Heart right ventricle (tissue), 16 donors: ENCODE measurements around the gene CDKL4. TPM values are rescaled to one million over a fixed set of nuclear protein-coding genes. Genes with fewer than 3 reads are reported as not detected.
A peak's percentile ranks its signal among the peaks of the same experiment; 100 is the strongest.

ENCODE experiments used
- ATAC-seq, 8 donors: fragments of 200-7000 bp; cut with Tn5 transposase; one replicate each; pipeline ENCODE4 v1.9.1; 2020; ENCODE audit warnings: mild to moderate bottlenecking in 8 of 8, moderate library complexity in 8 of 8, moderate number of reproducible peaks in 1 of 8
- DNase-seq, 2 donors: peaks; one replicate each; pipeline ENCODE4 v3.0.0-alpha.2; 2020
- H3K27ac ChIP-seq, 10 donors: fragments of 200-600 bp; sonication (generic) in 2 of 10; one replicate each; pipeline versions ENCODE4 v1.5.0 to v1.8.0; 2020 to 2022; ENCODE audit warnings: mild to moderate bottlenecking in 3 of 10
- H3K27me3 ChIP-seq, 7 donors: fragments of 200-600 bp; one replicate each; pipeline ENCODE4 v1.8.0; 2021 to 2022; ENCODE audit warnings: mild to moderate bottlenecking in 2 of 7
- H3K36me3 ChIP-seq, 9 donors: fragments of 200-600 bp; sonication (generic) in 1 of 9; one replicate each; pipeline versions ENCODE4 v1.5.0 to v1.8.0; 2020 to 2022; ENCODE audit warnings: mild to moderate bottlenecking in 2 of 9
- H3K4me1 ChIP-seq, 9 donors: fragments of 200-600 bp; sonication (generic) in 1 of 9; one replicate each; pipeline versions ENCODE4 v1.5.0 to v1.8.0; 2020 to 2022; ENCODE audit warnings: mild to moderate bottlenecking in 4 of 9
- H3K4me3 ChIP-seq, 10 donors: fragments of 200-600 bp; sonication (generic) in 2 of 10; one replicate each; pipeline versions ENCODE4 v1.5.0 to v1.8.0; 2020 to 2022; ENCODE audit warnings: mild to moderate bottlenecking in 7 of 10, moderate library complexity in 2 of 10
- H3K9me3 ChIP-seq, 11 donors: fragments of 200-600 bp in 10 of 11; sonication (generic) in 2 of 11; one replicate each; pipeline versions ENCODE4 v1.5.0 to v1.8.0; 2013 to 2022; ENCODE audit warnings: mild to moderate bottlenecking in 2 of 11, control low read depth in 1 of 11, moderate library complexity in 1 of 11
- CTCF ChIP-seq, 9 donors: fragments of 200-600 bp; sonication (generic) in 2 of 9; IDR thresholded peaks; one replicate each; pipeline versions ENCODE4 v1.5.0 to v1.8.0; 2021 to 2022; ENCODE audit warnings: antibody characterized with exemption in 9 of 9, mild to moderate bottlenecking in 5 of 9, moderate library complexity in 1 of 9
- WGBS, 2 donors: extraction: QIAGEN DNeasy Blood & Tissue Kit; methylation state at CpG; one replicate each; pipeline ENCODE4 v1.1.7; 2013; ENCODE audit warnings: inconsistent platforms in 1 of 2; 5-methylcytosine and 5-hydroxymethylcytosine counted together
- intact Hi-C, 10 donors: fragments of 100-400 bp; cut with DNase I; formaldehyde crosslinking; loops; one replicate each; pipeline versions ENCODE4 v1.11.1 to v1.14.2; 2022
- polyA plus RNA-seq, 2 donors: library from polyadenylated mRNA; stranded (reverse); fragments of 200-250 nt; gene quantifications; one replicate each; pipeline ENCODE4 v1.2.3, GENCODE V29; 2013
- total RNA-seq, 10 donors: library from RNA; stranded (reverse); fragmentation: NEBNext Ultra II Directional in 3 of 10; extraction: Animal tissue kit (Norgen Biotek cat#: 25700) in 3 of 10; gene quantifications; one replicate each; pipeline versions ENCODE4 v1.2.1 to v1.2.4, GENCODE V29; 2021 to 2023
- donor health status: Arrhythmogenic right ventricular cardiomyopathy.
- donor health status: ischemic (EF 13 %, LVEDD 7.1; RV severe dilation, severe dysfunction).
- donor health status: healthy with polysubstance abuse.
- donor health status: DM: no; HTN: yes; CAD: no.
- donor health status: DM: no; HTN: no; CAD: no.
- donor health status: ischemic (EF 25% LVEDD 6.9; RV normal size, moderate dysfunction).
- donor health status: ischemic (EF 25% LVEDD 5.7; RV mildly dilated, moderate dysfunction).
- donor health status: healthy.
- donor health status: DM: yes; HTN: yes; CAD: no.
- donor health status: Ischemic cardiomyopathy.
- donor health status: ischemic (EF 35%, LVEDD 5.7; RV mildly dilated, moderate dysfunction).
- donor health status: nonischemic (EF 11% LVEDD 7.7; RV severe dilation, severe dysfunction).
- donor health status: DM: yes; HTN: yes; CAD: no.
- donor health status: PGD.
- donor health status: ischemic (EF 29% LVEDD 5.4; RV normal size, mild dysfunction).
- donor health status: nonischemic (EF 23%, LVEDD 6.1; RV moderate dilation, normal function).

CDKL4 gene
- total and polyA plus RNA-seq, 12 donors: 0.24 to 0.87 (median 0.51) TPM; not detected in 3

- intact Hi-C loops: no loop called here
Observed at GRCh38 chr2:39241588-39241987, 2.2 kb downstream of the CDKL4 start.

GRCh38 chr2:39240758-39241157, 3.0 kb downstream of the CDKL4 start:
- ATAC-seq: peak in 3 of 8 donors; percentile 19 to 59 (median 43)
- no peak for TF ChIP-seq CTCF (IDR thresholded peaks at IDR 0.05)
- 61 to 72% methylated on average over 6 of the region's 6 CpGs for WGBS, 2 donors
- H3K9me3 ChIP-seq: peaks cover 0 to 16% (median 0%) of the 10 kb centered on the region in 11 donors
- no peaks in the 10 kb centered on the region for H3K27me3 ChIP-seq
- H3K4me3 ChIP-seq: no peak overlapping the region
- DNase-seq: no peak
- H3K4me1 ChIP-seq: peaks cover 0 to 16% (median 5%) of the 10 kb centered on the region in 9 donors
- no peaks in the 10 kb centered on the region for H3K36me3 ChIP-seq
- intact Hi-C loops: no loop called here
- H3K27ac ChIP-seq: no peak overlapping the region

More at GRCh38 chr2:39241588-39241987, 2.2 kb downstream of the CDKL4 start:
- H3K27me3 ChIP-seq: no peaks in the 10 kb centered on the region
- 22 to 35% methylated on average over 4 of the region's 4 CpGs for WGBS, 2 donors
- H3K4me1 ChIP-seq: peaks cover 0 to 16% (median 5%) of the 10 kb centered on the region in 9 donors
- H3K4me3 ChIP-seq: no peak overlapping the region
- no peaks in the 10 kb centered on the region for H3K36me3 ChIP-seq
- DNase-seq: no peak
- peak in 5 of 8 donors; percentile 34 to 79 (median 71) for ATAC-seq
- TF ChIP-seq CTCF (IDR thresholded peaks at IDR 0.05): no peak
- H3K9me3 ChIP-seq: peaks cover 0 to 8% (median 0%) of the 10 kb centered on the region in 11 donors
- H3K27ac ChIP-seq: no peak overlapping the region

GRCh38 chr2:39234754-39235153, 9.0 kb downstream of the CDKL4 start:
- WGBS, 2 donors: 93 to 100% methylated on average over 1 of the region's 1 CpG
- ATAC-seq (no peak), DNase-seq (no peak)
- TF ChIP-seq CTCF (IDR thresholded peaks at IDR 0.05): no peak
- no peak overlapping the region for H3K27ac ChIP-seq
- intact Hi-C loops: loop anchor here in 2 of 10 donors (5.0 to 10.0 kb wide), 2 partner anchors 287 to 290 kb away; no protein-coding TSS in a partner anchor
- peaks cover 0 to 19% (median 0%) of the 10 kb centered on the region in 11 donors for H3K9me3 ChIP-seq
- H3K4me1 ChIP-seq: peaks cover 0 to 5% (median 0%) of the 10 kb centered on the region in 9 donors
- H3K27me3 ChIP-seq: no peaks in the 10 kb centered on the region
- H3K4me3 ChIP-seq: no peak overlapping the region
- H3K36me3 ChIP-seq: no peaks in the 10 kb centered on the region

GRCh38 chr2:39232141-39232540, 11.6 kb downstream of the CDKL4 start:
- H3K36me3 ChIP-seq: no peaks in the 10 kb centered on the region
- no peak for TF ChIP-seq CTCF (IDR thresholded peaks at IDR 0.05)
- H3K4me3 ChIP-seq: no peak overlapping the region
- peaks cover 0 to 23% (median 15%) of the 10 kb centered on the region in 9 donors for H3K4me1 ChIP-seq
- no peak overlapping the region for H3K27ac ChIP-seq
- intact Hi-C loops: loop anchor here in 2 of 10 donors (5.0 to 10.0 kb wide), 2 partner anchors 285 to 287 kb away; no protein-coding TSS in a partner anchor
- H3K9me3 ChIP-seq: peaks cover 0 to 18% (median 0%) of the 10 kb centered on the region in 11 donors
- ATAC-seq: no peak
- DNase-seq: no peak
- no peaks in the 10 kb centered on the region for H3K27me3 ChIP-seq
